LNCaP clone FGC (cell line): ENCODE data around the gene AKR1E2.

ENCODE experiments used
- DNase-seq: peaks from one replicate; pipeline ENCODE4 v3.0.0-alpha.2; 2011; ENCODE audit warnings: low read depth
- H3K4me3 ChIP-seq: 2 replicates; pipeline ENCODE4 v1.5.1; 2011; ENCODE audit warnings: mild to moderate bottlenecking, low read depth, low read length, control low read depth
- CTCF ChIP-seq: IDR thresholded peaks from 2 replicates; pipeline ENCODE4 v1.5.1; 2012; ENCODE audit warnings: mild to moderate bottlenecking; ENCODE audit not compliant: control insufficient read depth, insufficient read depth; ENCODE audit errors: extremely low read depth

Gene AKR1E2

GRCh38 chr10:4831091-4831490, 5.1 kb downstream of the AKR1E2 start:
- DNase-seq, result no peak
- no peak for TF ChIP-seq CTCF
- no peak overlapping the region for H3K4me3 ChIP-seq

GRCh38 chr10:4833286-4833685, 7.3 kb downstream of the AKR1E2 start:
- no peak overlapping the region for H3K4me3 ChIP-seq
- DNase-seq, result no peak
- no peak for TF ChIP-seq CTCF

GRCh38 chr10:4834898-4835405, 8.9 kb downstream of the AKR1E2 start:
- no peak for TF ChIP-seq CTCF
- no peak overlapping the region for H3K4me3 ChIP-seq
- no peak for DNase-seq

- TF ChIP-seq CTCF, result no peak
- H3K4me3 ChIP-seq, result no peak overlapping the region
- no peak for DNase-seq
These were observed 9.5 kb downstream of the AKR1E2 start for GRCh38 chr10:4835494-4835918.

- DNase-seq, result no peak
- TF ChIP-seq CTCF, result no peak
- no peak overlapping the region for H3K4me3 ChIP-seq
These were observed 10.5 kb downstream of the AKR1E2 start for GRCh38 chr10:4836416-4836969.

GRCh38 chr10:4837551-4837950, 11.5 kb downstream of the AKR1E2 start:
- TF ChIP-seq CTCF, result no peak
- no peak for DNase-seq
- H3K4me3 ChIP-seq, result no peak overlapping the region

- no peak for TF ChIP-seq CTCF
- DNase-seq, result no peak
- no peak overlapping the region for H3K4me3 ChIP-seq
These were observed 12.7 kb downstream of the AKR1E2 start for GRCh38 chr10:4838743-4839142.
